Right ventricle myocardium superior (tissue), 1 donor: ENCODE data around the gene ABCD1. TPM values are rescaled to one million over a fixed set of nuclear protein-coding genes. Genes with fewer than 3 reads are reported as not detected.
A peak's percentile ranks its signal among the peaks of the same experiment; 100 is the strongest.

ENCODE experiments used
- ATAC-seq: fragments of 200-7000 bp; cut with Tn5 transposase; one replicate; pipeline ENCODE4 v1.9.1; 2020; ENCODE audit warnings: mild to moderate bottlenecking; ENCODE audit not compliant: poor library complexity
- DNase-seq: peaks from one replicate; pipeline ENCODE4 v3.0.0-alpha.2; 2020
- intact Hi-C: fragments of 100-400 bp; cut with DNase I; formaldehyde crosslinking; loops from one replicate; pipeline ENCODE4 v1.11.2; 2022
- total RNA-seq: library from RNA; stranded (reverse); fragmentation: NEBNext Ultra II Directional; extraction: Animal tissue kit (Norgen Biotek cat#: 25700); gene quantifications from one replicate; pipeline ENCODE4 v1.2.1, GENCODE V29; 2021
- donor health status: DM: no; HTN: yes; CAD: no; lungs with severe emphysema.

The ABCD1 gene
- total RNA-seq, 1 donor from 2014 or later = 14.7 TPM

DNA sequence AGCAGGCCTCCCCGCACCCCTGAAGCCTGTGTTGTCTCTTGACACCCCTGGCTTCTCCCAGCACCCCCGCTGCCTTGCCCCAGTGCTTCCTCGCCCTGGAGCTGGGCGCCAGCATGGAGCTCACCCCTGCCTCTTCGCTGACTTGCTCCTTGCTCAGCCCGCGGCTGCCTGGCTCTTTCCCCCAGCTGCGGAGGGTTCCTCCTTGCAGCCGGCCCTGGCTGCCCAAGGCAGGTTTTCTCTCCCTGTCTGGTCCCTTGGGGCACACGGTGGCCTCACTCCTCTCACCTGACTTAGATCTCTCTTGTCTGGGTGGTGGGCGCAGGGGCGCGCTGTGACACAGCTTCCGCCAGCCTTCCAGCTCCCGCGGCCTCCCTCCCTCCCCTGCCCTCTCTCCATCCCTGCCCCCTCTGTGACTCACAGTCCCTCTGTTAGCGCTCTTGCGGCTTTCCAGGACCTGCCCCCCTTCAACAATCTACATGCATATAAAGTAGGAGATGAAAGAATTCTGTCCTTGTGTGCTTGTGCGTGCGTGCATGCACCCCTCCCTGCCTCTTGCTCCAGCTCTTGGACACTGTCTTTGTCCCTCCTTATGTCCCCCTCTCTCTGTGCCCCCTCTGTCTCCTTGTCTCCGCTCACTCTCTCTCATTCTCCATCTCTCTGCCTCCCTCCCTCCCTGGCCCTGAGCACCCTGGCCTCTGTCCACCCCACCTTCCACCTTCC is 41.6 kb downstream of the ABCD1 start:
- peak; percentile 25 for DNase-seq
- intact Hi-C loops = no loop called here
- no peak for ATAC-seq

DNA sequence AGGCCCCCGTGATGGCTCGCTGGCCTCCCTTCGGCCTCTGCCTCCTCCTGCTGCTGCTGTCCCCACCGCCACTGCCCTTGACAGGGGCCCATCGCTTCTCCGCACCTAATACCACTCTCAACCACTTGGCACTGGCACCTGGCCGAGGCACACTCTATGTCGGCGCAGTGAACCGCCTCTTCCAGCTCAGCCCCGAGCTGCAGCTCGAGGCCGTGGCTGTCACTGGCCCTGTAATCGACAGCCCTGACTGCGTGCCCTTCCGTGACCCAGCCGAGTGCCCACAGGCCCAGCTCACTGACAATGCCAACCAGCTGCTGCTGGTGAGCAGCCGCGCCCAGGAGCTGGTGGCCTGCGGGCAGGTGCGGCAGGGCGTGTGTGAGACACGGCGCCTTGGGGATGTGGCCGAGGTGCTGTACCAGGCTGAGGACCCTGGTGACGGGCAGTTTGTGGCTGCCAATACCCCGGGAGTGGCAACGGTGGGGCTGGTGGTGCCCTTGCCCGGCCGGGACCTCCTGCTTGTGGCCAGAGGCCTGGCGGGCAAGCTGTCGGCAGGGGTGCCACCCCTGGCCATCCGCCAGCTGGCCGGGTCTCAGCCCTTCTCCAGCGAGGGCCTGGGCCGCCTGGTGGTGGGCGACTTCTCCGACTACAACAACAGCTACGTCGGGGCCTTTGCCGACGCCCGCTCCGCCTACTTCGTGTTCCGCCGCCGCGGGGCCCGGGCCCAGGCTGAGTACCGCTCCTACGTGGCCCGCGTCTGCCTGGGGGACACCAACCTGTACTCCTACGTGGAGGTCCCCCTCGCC is 42.4 kb downstream of the ABCD1 start:
- DNase-seq (peak; percentile 26), ATAC-seq (no peak)
- intact Hi-C loops = no loop called here

DNA sequence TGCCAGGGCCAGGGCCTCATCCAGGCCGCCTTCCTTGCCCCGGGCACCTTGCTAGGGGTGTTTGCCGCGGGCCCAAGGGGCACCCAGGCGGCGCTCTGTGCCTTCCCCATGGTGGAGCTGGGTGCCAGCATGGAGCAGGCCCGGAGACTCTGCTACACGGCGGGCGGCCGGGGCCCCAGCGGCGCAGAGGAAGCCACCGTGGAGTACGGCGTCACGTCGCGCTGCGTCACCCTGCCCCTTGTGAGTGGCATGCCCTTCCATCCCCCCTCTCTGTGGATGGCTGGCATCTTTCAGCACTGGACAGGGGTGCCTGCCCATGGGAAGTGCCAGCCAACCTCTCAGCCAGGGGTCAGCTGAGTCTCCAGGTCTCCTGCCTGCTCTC is 43.0 kb downstream of the ABCD1 start:
- intact Hi-C loops = no loop called here
- ATAC-seq (no peak), DNase-seq (no peak)

DNA sequence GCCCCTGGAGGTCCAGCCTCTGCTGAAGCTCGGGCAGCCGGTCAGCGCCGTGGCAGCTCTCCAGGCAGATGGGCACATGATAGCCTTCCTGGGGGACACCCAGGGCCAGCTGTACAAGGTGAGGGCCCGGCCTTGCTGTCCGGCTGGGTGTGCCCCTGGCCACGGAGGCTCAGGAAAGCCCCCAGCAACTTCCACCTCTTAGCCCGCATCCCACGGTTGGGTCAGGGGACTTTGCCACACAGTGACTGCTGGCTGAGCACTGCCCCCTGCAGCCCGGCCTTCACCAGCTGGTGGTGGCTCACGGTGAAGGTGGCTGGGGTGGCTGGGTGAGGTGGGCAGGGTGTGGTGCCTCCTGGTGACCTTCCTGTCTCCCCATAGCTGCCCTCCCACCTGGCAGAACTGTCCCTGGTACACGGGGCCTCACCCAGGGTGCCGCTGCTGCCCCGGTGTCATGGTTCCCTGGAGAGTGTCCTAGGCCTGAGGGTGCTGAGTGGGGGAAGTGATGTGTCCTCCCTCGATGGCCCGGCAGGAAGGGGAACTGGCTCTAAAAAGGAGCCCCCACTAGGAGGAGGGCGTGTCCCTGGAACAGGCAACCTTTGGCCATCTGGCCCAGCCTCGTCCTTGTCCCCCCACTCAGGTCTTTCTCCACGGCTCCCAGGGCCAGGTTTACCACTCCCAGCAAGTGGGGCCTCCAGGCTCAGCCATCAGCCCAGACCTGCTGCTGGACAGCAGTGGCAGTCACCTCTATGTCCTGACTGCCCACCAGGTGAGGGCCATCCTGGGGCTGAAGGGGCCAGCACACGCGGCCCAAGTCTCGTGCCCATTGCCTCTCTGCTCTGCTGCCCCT is 43.9 kb downstream of the ABCD1 start:
- DNase-seq (peak; percentile 19), ATAC-seq (no peak)
- intact Hi-C loops = no loop called here

DNA sequence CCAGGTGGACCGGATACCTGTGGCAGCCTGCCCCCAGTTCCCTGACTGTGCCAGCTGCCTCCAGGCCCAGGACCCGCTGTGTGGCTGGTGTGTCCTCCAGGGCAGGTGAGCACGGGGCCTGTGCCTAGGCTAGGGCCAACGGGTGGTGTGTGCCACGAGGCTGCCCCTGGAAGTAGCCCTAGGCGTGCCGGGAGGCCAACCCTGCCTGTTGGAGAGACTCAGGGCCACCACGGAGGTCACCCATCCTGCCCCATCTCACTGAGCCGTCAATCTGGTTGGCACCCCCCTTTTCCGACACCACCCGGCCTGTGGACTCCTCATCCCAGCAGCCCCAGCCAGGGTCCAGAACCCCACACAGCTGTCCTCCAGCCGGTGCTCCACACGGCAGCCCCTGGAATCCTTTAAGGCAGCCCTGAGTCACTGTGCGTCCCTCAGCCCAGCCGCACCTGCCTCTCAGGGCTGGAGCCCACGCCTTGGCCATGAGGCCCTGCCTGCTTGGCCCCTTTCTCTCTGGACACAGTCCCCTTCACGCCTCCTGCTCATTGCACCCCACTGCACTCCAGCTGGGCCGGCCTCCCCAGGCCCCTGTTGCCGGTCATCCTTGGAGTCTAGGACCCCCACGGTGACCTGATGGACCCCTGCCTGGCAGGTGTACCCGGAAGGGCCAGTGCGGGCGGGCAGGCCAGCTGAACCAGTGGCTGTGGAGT is 44.7 kb downstream of the ABCD1 start:
- intact Hi-C loops = no loop called here
- ATAC-seq (no peak), DNase-seq (peak; percentile 14)

DNA sequence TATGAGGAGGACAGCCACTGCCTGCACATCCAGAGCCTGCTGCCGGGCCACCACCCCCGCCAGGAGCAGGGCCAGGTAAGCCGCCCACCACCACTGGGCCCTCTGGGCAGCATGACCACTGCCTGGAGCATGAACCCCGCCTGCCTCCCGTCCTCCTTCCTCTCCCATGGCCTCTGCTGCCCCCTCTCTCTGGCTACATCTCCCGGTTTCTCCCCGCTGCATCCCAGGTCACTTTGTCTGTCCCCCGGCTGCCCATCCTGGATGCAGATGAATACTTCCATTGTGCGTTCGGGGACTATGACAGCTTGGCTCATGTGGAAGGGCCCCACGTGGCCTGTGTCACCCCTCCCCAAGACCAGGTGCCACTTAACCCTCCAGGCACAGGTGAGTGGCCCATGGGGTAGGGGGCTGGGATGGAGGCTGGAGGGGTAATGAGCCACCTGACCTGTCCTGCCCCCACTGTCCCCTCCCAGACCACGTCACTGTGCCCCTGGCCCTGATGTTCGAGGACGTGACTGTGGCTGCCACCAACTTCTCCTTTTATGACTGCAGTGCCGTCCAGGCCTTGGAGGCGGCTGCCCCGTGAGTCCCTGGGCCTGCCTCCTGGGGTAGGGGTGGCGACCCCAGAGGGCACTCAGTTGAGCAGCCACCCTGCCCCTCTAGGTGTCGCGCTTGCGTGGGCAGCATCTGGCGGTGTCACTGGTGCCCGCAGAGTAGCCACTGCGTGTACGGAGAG is 45.4 kb downstream of the ABCD1 start:
- ATAC-seq (no peak), DNase-seq (peak; percentile 9)
- intact Hi-C loops = no loop called here

DNA sequence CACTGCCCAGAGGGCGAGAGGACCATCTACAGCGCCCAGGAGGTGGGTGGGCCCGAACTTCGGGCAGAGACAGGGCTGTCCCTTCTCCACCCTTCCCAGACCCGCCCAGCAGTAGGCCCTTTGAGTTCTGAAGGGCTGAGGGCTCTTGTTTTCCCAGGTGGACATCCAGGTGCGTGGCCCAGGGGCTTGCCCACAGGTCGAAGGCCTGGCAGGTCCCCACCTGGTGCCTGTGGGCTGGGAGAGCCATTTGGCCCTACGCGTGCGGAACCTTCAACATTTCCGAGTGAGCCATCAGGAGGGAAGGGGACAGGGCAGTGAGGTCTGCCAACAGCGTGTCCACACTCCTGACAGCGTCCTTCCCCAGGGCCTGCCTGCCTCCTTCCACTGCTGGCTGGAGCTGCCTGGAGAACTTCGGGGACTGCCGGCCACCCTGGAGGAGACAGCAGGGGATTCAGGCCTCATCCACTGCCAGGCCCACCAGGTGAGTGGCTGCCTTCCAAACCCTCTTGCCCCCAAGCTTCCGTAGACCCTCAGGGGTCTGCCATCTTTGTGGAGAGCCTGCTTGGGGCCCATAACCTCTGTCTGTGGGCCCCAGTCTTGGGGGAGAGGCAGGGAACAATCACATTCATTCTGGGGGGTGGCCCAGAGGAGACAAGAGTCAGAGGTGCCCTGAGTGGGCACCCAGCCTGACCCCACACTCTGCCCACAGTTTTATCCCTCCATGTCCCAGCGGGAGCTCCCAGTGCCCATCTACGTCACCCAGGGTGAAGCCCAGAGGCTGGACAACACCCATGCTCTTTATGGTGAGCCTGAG is 46.2 kb downstream of the ABCD1 start:
- no peak for ATAC-seq
- DNase-seq = peak; percentile 8
- intact Hi-C loops = no loop called here

DNA sequence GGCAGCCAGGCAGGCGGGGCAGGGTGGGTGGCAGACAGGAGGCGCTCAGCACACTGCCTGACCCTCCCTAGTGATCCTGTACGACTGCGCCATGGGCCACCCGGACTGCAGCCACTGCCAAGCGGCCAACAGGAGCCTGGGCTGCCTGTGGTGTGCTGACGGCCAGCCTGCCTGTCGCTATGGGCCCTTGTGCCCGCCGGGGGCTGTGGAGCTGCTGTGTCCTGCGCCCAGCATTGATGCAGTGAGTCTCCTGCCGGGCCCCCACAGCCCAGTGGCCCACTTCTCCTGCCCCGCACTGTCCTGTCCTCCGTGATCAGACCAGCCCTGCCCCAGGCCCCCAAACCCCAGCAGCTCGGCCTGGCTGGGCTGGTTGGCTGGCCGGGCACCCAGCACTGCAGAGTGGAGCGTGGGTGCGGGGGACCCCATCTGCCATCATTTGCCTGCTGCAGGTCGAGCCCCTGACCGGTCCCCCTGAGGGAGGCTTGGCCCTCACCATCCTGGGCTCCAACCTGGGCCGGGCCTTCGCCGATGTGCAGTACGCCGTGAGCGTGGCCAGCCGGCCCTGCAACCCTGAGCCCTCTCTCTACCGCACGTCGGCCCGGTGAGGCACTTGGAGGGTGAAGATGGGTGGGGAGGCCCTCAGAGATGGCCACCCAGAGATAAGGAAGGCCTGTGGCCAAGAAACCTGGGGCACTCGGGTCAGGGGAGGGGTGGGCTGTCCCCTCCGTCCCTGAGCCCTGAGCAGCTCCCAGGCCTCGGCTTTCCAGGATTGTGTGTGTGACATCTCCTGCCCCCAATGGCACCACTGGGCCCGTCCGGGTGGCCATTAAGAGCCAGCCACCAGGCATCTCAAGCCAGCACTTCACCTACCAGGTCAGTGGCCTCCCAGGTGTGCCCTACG is 47.0 kb downstream of the ABCD1 start:
- intact Hi-C loops = no loop called here
- no peak for ATAC-seq
- DNase-seq = peak; percentile 17

DNA sequence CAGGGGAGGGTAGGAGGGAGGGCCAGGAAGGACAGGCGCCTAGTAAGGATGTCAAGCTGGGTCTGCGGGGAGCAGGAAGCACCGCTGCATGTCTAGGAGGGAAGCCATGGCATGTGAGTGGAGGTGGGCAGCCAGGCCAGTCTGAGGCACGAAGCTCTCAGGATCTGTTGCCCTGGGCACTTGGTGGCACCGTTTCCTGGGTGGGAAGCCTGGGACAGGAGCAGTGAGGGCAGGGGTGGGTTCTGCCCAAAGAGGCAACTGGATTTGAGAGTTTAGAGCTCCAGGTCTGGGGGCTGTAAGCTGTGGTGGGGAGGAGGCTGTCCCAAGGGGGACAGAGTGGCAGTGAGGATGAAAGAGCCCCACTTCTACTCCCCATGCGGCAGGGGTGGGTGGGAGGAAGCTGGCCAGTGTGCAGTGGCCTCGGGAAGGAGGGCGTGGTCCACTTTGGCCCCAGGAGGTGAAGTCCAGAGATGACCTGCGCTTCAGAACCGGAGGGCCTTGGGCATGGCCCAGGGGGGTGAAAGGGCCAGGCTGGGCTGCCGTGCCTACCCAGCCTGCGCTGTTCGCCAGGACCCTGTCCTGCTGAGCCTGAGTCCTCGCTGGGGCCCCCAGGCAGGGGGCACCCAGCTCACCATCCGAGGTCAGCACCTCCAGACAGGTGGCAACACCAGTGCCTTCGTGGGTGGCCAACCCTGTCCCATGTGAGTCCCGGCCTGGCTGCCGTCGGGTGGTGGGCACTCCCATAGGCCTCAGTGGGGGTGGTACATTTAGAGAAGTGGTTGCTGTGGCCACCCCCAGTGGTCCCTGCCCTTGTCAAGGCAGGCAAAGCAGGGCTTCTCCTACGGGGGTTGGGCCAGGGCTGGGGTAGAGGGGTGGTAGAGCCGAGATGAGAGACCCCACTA is 47.9 kb downstream of the ABCD1 start:
- intact Hi-C loops = no loop called here
- DNase-seq (peak; percentile 11), ATAC-seq (no peak)

DNA sequence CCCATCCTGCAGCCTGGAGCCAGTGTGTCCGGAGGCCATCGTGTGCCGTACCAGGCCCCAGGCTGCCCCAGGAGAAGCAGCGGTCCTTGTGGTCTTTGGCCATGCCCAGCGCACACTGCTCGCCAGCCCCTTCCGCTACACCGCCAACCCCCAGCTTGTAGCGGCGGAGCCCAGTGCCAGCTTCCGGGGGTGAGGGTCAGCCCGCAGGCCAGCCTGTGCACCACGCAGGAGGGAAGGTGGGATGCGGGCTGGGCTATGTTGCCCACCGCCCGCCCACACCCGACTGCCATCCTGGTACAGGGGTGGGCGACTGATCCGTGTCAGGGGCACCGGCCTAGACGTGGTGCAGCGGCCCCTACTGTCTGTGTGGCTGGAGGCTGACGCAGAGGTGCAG is 48.6 kb downstream of the ABCD1 start:
- ATAC-seq = no peak
- intact Hi-C loops = no loop called here
- DNase-seq = peak; percentile 8

DNA sequence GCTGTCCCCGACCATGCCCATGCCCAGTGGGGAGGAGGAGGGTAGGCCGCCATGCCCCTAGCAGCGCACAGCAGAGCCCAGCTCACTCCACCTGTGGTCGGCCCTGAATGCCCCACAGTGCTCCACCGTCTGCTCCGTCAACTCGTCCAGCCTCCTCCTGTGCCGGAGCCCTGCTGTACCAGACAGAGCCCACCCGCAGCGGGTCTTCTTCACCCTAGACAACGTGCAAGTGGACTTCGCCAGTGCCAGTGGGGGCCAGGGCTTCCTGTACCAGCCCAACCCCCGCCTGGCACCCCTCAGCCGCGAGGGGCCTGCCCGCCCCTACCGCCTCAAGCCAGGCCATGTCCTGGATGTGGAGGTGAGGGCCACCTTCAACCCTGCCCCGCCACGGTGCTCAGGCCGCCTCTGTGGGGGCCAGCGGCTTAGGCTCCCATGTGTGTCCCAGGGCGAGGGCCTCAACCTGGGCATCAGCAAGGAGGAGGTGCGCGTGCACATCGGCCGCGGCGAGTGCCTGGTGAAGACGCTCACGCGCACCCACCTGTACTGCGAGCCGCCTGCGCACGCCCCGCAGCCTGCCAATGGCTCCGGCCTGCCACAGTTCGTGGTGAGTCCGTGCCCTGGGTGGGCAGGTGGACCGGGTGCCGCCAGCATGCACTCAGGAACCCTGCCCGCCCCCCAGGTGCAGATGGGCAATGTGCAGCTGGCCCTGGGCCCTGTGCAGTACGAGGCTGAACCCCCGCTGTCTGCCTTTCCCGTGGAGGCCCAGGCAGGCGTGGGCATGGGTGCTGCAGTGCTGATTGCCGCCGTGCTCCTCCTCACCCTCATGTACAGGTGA is 49.3 kb downstream of the ABCD1 start:
- no peak for ATAC-seq
- peak; percentile 16 for DNase-seq
- intact Hi-C loops = no loop called here

DNA sequence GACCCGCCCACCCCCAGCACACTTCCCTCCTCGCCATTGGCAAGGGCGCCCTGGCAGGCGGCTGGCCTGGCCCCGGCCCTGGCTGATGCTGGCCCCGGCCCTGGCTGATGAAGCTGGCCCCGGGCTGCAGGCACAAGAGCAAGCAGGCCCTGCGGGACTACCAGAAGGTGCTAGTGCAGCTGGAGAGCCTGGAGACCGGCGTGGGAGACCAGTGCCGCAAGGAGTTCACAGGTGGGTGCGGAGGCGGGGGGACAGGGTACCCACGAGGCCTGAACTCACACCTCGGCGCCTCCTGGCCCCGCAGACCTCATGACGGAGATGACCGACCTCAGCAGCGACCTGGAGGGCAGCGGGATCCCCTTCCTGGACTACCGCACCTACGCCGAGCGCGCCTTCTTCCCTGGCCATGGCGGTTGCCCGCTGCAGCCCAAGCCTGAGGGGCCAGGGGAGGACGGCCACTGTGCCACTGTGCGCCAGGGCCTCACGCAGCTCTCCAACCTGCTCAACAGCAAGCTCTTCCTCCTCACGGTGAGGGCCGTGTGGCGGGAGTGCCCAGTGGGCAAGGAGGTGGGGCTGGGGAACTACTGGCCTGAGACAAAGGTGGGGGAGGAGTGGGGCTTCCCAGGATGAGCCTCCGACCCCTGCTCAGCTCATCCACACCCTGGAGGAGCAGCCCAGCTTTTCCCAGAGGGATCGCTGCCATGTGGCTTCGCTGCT is 50.1 kb downstream of the ABCD1 start:
- ATAC-seq = no peak
- intact Hi-C loops = no loop called here
- peak; percentile 25 for DNase-seq

DNA sequence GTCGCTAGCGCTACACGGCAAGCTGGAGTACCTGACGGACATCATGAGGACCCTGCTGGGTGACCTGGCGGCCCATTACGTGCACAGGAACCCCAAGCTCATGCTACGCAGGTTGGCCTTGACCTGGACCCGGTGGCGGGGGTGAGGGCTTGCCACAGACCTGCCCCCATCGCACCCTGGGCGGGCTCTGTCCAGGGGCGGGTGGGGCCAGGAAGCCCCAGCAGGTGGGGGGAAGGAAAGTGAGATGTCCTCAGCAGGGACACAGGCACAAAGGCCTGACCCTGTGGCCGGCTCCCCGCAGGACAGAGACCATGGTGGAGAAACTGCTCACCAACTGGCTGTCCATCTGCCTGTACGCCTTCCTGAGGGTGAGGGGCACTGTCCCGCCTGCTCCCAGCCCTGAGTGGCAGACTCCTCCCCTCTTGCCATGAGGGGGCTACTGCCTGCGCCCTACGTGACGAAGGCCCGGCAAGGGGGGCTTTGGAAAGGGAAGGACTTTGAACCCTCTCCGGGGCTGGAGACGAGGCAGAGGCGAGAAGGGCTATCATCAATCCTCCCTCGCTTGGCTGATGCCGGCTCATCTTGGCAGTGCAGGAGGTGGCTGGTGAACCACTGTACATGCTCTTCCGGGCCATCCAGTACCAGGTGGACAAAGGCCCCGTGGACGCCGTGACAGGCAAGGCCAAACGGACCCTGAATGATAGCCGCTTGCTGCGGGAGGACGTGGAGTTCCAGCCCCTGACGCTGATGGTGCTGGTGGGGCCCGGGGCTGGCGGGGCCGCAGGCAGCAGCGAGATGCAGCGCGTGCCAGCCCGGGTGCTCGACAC is 50.9 kb downstream of the ABCD1 start:
- intact Hi-C loops = no loop called here
- ATAC-seq (no peak), DNase-seq (peak; percentile 11)
